HFF-Myc (cell line): ENCODE results near the gene BROX.
"Not testable (repeated sequence)": the region's sequence is repeated elsewhere in the genome, so short reads cannot be mapped to it uniquely, and the experiment has no call there.

Source experiments
- DNase-seq: peaks from one replicate; pipeline ENCODE4 v3.0.0-alpha.2; 2011; ENCODE audit warnings: low read depth; ENCODE audit errors: extremely low read depth
- H3K4me3 ChIP-seq: replicated peaks from 2 replicates; pipeline ENCODE4 v1.5.1; 2011; ENCODE audit warnings: low read depth, mild to moderate bottlenecking, control low read depth, low read length
- TF ChIP-seq, protein P1 (sequence below): IDR thresholded peaks from 2 replicates; pipeline ENCODE4 v1.5.1; 2012; ENCODE audit warnings: mild to moderate bottlenecking, low read depth, low read length, control low read depth; ENCODE audit errors: missing control alignments

The BROX gene

DNA sequence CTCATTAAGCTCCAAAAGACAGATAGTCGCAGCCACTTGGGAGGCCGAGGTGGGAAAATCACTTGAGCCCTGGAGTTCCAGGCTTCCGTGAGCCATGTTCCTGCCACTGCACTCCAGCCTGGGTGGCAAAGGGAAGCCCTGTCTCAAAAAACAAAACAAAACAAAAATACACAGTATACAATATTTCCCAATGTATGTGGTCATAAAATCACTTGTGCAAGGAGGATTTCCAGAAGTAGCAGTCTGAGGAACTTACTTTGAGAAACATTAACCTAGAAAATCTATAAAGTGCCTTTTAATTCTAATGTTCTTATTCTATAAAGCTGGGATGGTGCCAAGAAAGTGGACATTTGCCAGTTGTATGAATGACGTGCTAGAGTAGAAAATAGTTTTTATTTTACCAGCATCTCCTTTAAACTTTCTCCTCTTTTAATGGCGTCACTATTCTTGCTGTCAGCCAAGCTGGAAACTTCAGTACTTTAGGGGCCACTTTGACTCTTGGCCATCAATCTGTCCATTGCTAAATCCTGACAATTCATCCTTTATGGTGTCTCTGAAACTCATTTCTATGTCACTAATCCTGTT is 47.2 kb downstream of the BROX start:
- TF ChIP-seq, protein P1, sequence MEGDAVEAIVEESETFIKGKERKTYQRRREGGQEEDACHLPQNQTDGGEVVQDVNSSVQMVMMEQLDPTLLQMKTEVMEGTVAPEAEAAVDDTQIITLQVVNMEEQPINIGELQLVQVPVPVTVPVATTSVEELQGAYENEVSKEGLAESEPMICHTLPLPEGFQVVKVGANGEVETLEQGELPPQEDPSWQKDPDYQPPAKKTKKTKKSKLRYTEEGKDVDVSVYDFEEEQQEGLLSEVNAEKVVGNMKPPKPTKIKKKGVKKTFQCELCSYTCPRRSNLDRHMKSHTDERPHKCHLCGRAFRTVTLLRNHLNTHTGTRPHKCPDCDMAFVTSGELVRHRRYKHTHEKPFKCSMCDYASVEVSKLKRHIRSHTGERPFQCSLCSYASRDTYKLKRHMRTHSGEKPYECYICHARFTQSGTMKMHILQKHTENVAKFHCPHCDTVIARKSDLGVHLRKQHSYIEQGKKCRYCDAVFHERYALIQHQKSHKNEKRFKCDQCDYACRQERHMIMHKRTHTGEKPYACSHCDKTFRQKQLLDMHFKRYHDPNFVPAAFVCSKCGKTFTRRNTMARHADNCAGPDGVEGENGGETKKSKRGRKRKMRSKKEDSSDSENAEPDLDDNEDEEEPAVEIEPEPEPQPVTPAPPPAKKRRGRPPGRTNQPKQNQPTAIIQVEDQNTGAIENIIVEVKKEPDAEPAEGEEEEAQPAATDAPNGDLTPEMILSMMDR = no peak
- no peak for DNase-seq
- no peak overlapping the region for H3K4me3 ChIP-seq

DNA sequence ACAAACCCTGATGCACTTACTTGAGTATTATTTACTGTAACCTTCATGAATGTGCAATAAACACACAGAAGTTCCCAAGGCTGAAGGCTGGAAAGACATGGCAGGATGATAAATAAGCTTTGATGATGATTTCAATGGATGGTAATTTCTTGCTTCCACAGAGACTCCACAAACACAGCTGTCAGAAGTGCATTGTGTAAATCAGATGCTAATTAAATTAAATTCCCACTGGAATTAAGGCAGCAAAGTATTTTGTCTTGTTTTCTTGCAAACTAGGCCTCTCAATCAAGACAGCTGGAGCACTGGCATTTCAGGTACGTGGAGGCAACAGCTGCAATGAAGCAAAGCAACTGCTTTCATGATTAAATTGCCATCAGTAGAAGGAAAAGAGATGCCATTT is 48.7 kb downstream of the BROX start:
- no peak for DNase-seq
- no peak overlapping the region for H3K4me3 ChIP-seq
- TF ChIP-seq, protein P1 = no peak

DNA sequence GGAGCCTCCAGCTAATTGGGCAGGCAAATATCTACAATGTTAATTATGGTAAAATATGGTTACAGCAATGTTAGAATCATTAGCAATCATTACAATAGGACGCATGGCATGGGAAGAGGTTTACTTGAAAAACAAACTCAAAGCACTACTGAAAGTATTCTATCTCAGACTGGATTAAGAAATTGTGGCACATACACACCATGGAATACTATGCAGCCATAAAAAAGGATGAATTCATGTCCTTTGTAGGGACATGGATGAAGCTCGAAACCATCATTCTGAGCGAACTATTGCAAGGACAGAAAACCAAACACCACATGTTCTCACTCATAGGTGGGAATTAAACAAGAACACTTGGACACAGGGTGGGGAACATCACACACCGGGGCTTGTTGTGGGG is 49.8 kb downstream of the BROX start:
- H3K4me3 ChIP-seq, DNase-seq: not testable (repeated sequence)

DNA sequence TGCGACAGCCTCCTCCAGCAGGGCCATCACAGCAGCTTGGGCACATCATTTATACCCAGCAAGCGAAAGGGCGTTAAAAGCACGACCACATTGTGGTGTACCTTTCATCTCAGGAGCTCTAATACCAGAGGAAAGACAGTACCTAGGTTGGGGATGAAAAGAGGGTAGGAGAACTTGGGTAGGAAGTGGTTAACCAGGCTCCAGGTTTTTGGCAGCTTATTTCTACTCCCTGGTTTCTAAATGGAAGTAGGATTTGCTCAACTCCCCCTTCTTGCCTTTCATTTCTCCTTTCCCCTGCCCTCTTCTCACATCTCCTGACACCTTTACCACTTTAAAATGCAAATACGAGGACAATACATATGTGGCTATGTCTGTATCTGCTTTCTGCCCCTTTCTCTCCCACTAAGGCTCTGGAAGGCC is 54.8 kb downstream of the BROX start:
- TF ChIP-seq, protein P1 = no peak
- H3K4me3 ChIP-seq = no peak overlapping the region
- no peak for DNase-seq

DNA sequence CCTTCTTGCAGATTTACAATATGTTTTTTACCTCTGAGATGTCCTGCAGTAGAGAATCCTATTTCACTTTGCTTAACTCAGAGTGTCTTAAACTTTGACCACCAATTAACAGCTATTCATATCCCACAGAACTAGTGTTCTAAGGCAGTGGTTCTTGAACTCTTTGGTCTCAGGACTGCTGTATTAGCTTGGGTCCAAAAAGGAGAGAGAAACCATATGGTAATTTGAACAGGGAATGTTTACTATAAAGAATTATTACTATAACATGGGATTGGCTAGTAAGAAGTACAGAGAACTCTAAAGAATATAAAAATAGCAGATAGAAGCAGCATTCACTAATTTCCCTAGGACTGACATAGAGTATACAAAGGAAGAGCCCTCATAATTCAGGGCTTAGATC is 56.2 kb downstream of the BROX start:
- TF ChIP-seq, protein P1 = no peak
- H3K4me3 ChIP-seq = no peak overlapping the region
- no peak for DNase-seq

DNA sequence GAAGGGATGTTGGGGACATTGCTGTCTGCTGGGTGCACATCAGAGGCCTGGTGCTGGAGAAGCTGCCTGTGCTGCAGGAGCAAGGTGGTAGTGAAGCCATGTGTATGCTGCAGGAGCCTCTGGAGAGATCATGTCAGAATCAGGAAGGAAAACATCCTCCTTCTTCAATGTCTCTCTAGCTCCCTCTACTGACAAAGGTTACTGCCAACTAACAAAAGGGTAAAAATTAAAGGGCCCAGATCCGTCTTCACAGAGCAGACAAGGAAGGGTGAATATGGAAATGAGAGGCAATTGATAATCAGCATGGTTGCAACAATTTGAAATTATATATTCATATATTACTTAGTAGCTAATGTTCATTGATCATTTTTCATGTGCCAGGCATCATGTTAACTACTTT is 56.8 kb downstream of the BROX start:
- no peak overlapping the region for H3K4me3 ChIP-seq
- TF ChIP-seq, protein P1 = peak; percentile 32
- no peak for DNase-seq

DNA sequence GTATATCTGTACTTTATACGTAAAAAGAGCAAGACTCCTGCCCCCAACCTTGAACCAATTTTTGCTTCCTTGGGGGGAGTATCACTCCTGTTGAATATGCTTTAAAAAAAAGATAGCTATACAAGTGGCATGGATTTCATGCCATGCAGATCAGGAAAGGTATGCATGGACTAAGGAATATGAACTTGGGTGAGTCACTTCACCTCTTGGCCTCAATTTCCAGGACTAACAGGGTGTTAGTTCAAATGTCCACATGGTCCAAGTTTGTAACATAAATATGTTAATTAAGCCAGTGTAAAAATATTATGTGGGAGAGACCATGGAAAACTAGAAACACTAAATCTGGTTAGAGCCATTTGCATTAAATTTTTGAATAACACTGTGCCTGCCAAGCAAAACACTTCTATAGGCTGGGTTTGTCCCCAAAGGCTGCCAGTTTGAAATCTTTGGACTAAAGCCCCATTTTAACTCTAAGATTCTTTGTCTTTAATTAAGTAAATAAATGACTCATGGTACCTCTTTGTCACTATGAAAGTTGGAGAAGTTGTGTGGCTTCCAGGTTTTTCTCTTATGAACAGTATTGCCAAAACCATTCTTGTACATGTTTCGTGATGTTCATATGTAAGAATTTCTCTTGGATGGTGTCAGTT is 57.7 kb downstream of the BROX start:
- H3K4me3 ChIP-seq = no peak overlapping the region
- TF ChIP-seq, protein P1 = no peak
- DNase-seq = no peak
